HCT116 (cell line): ENCODE data around the gene ST7L. TPM values are rescaled to one million over a fixed set of nuclear protein-coding genes. Genes with fewer than 3 reads are reported as not detected.

Experiments used
- ATAC-seq: fragments of 200-7000 bp; cut with Tn5 transposase; 2 replicates; pipeline ENCODE4 v1.9.1; 2020; ENCODE audit warnings: mild to moderate bottlenecking, moderate library complexity
- BruUV-seq: library from RNA; stranded (reverse); fragments of 400-500 nt; replicated peaks from 2 replicates; lab custom pipeline; 2021; lab: Mats Ljungman, UMichigan
- CTCF ChIA-PET: fragments of 300-600 bp; sonication (Branson Sonifier 250); formaldehyde crosslinking; loops from one replicate; lab custom pipeline; 2021; ENCODE audit warnings: antibody characterized with exemption; lab: Charles Lee
- POLR2A ChIA-PET: fragments of 300-600, 350-600 bp; sonication (Branson Sonifier 250); formaldehyde crosslinking; loops from one replicate; lab custom pipeline; 2021; ENCODE audit warnings: antibody characterized with exemption; lab: Charles Lee
- RAD21 ChIA-PET, 2 experiments: fragments of 300-600 bp; sonication (Branson Sonifier 250); formaldehyde crosslinking; loops; one replicate each; lab custom pipeline; 2023; ENCODE audit warnings: low total read pairs in 2 of 2; ENCODE audit not compliant: uncharacterized antibody in 2 of 2, unreplicated experiment in 2 of 2, low non-redundant PET in 1 of 2; lab: Charles Lee
- DNase-seq: peaks from one replicate; pipeline ENCODE4 v3.0.0-alpha.2; 2010; ENCODE audit warnings: low read depth, low spot score
- H2AFZ ChIP-seq: fragments of 200-600 bp; shearing (Covaris generic), sonication (generic); 2 replicates; pipeline ENCODE4 v1.6.1; 2017; ENCODE audit warnings: low read depth, mixed run types, mixed read lengths, antibody characterized with exemption, low read length; ENCODE audit not compliant: poor library complexity, severe bottlenecking
- H3K27ac ChIP-seq: 2 replicates; pipeline ENCODE4 v1.5.1; 2012; ENCODE audit warnings: low read depth, low read length
- H3K27me3 ChIP-seq: fragments of 200-600 bp; sonication (generic); 2 replicates; pipeline ENCODE4 v1.6.1; 2016; ENCODE audit warnings: mixed run types, low read length, mixed read lengths; ENCODE audit not compliant: insufficient read depth
- H3K36me3 ChIP-seq, 2 experiments: fragments of 200-500 bp in 1 of 2; fragments of 200-600 bp in 1 of 2; sonication (Bioruptor generic) in 1 of 2; sonication (generic) in 1 of 2; 2 replicates each; pipeline versions ENCODE4 v1.5.1 to v1.6.1; 2014 to 2016; ENCODE audit warnings: low read length in 2 of 2, inconsistent platforms in 1 of 2, mixed read lengths in 1 of 2, mixed run types in 1 of 2; ENCODE audit not compliant: insufficient read depth in 2 of 2, control insufficient read depth in 1 of 2
- H3K4me1 ChIP-seq, 2 experiments: fragments of 200-600 bp in 1 of 2; sonication (generic) in 1 of 2; 2 replicates each; pipeline versions ENCODE4 v1.5.1 to v1.6.1; 2012 to 2017; ENCODE audit warnings: low read length in 2 of 2, inconsistent platforms in 1 of 2, mild to moderate bottlenecking in 1 of 2, mixed read lengths in 1 of 2, mixed run types in 1 of 2, moderate library complexity in 1 of 2; ENCODE audit not compliant: insufficient read depth in 2 of 2, control insufficient read depth in 1 of 2
- H3K4me2 ChIP-seq: fragments of 200-600 bp; sonication (generic); 2 replicates; pipeline ENCODE4 v1.6.1; 2017; ENCODE audit warnings: mixed run types, low read length, mixed read lengths
- H3K4me3 ChIP-seq, 2 experiments: fragments of 200-600 bp in 1 of 2; sonication (generic) in 1 of 2; replicated peaks in 1 of 2; 2 replicates each; pipeline ENCODE4 v1.5.1; 2011 to 2016; ENCODE audit warnings: low read length in 2 of 2, control low read depth in 1 of 2, low read depth in 1 of 2, mild to moderate bottlenecking in 1 of 2, mixed read lengths in 1 of 2, mixed run types in 1 of 2
- H3K79me2 ChIP-seq: fragments of 200-600 bp; sonication (generic); 2 replicates; pipeline ENCODE4 v1.6.1; 2017; ENCODE audit warnings: mild to moderate bottlenecking, mixed run types, low read length, moderate library complexity, mixed read lengths; ENCODE audit not compliant: insufficient read depth
- H3K9ac ChIP-seq: fragments of 200-600 bp; sonication (generic); 2 replicates; pipeline ENCODE4 v1.6.1; 2016; ENCODE audit warnings: low read length, mixed read lengths
- H3K9me2 ChIP-seq: fragments of 200-600 bp; sonication (generic), shearing (Covaris generic); 2 replicates; pipeline ENCODE4 v1.6.1; 2017; ENCODE audit warnings: mixed run types, mild to moderate bottlenecking, moderate library complexity; ENCODE audit not compliant: insufficient read depth
- H3K9me3 ChIP-seq, 2 experiments: fragments of 200-500 bp in 1 of 2; fragments of 200-600 bp in 1 of 2; sonication (Bioruptor generic) in 1 of 2; sonication (generic) in 1 of 2; 2 replicates each; pipeline ENCODE4 v1.6.1; 2014 to 2017; ENCODE audit warnings: low read length in 2 of 2, mixed read lengths in 2 of 2, inconsistent platforms in 1 of 2, low read depth in 1 of 2, mild to moderate bottlenecking in 1 of 2, mixed run types in 1 of 2, moderate library complexity in 1 of 2; ENCODE audit not compliant: control insufficient read depth in 1 of 2, insufficient read depth in 1 of 2
- H4K20me1 ChIP-seq: fragments of 200-600 bp; sonication (generic), shearing (Covaris generic); 2 replicates; pipeline ENCODE4 v1.6.1; 2017; ENCODE audit warnings: mixed run types, mild to moderate bottlenecking, moderate library complexity; ENCODE audit not compliant: insufficient read depth
- CBX3 ChIP-seq: IDR thresholded peaks from 2 replicates; pipeline ENCODE4 v1.6.1; 2012; ENCODE audit warnings: low read depth
- ELF1 ChIP-seq: IDR thresholded peaks from 2 replicates; pipeline ENCODE4 v1.6.1; 2012; ENCODE audit warnings: low read depth, borderline replicate concordance
- EZH2 ChIP-seq: fragments of 200-600 bp; sonication (generic); IDR thresholded peaks from 2 replicates; pipeline ENCODE4 v1.6.1; 2017; ENCODE audit warnings: antibody characterized with exemption, mixed run types
- POLR2A ChIP-seq: IDR thresholded peaks from 2 replicates; pipeline ENCODE4 v1.7.0; 2011; ENCODE audit warnings: borderline replicate concordance; ENCODE audit not compliant: insufficient read depth, insufficient read length; ENCODE audit errors: extremely low read depth
- POLR2AphosphoS5 ChIP-seq: IDR thresholded peaks from 2 replicates; pipeline ENCODE4 v1.6.1; 2011; ENCODE audit warnings: mild to moderate bottlenecking, low read depth, low read length, moderate library complexity
- SIN3A ChIP-seq: IDR thresholded peaks from 2 replicates; pipeline ENCODE4 v1.6.1; 2012; ENCODE audit warnings: low read depth
- SRF ChIP-seq: IDR thresholded peaks from 2 replicates; pipeline ENCODE4 v1.6.1; 2012; ENCODE audit warnings: low read depth
- YY1 ChIP-seq: IDR thresholded peaks from 2 replicates; pipeline ENCODE4 v1.6.1; 2011; ENCODE audit warnings: low read length, low read depth, moderate library complexity, mild to moderate bottlenecking; ENCODE audit not compliant: insufficient replicate concordance; ENCODE audit errors: extremely low read depth
- ZFX ChIP-seq: fragments of 450-650 bp; IDR thresholded peaks from 2 replicates; pipeline ENCODE4 v1.6.1; 2017
- intact Hi-C: fragments of 100-400 bp; cut with micrococcal nuclease; formaldehyde crosslinking; loops from 2 replicates; pipeline ENCODE4 v1.10.0; 2022
- total RNA-seq: library from RNA; stranded (reverse); gene quantifications from one replicate; pipeline ENCODE4 v1.2.1, GENCODE V29; 2021; ENCODE audit not compliant: unreplicated experiment
- TF ChIP-seq, protein P1 (sequence below): IDR thresholded peaks from 2 replicates; pipeline ENCODE4 v1.6.1; 2012; ENCODE audit warnings: low read depth

ST7L gene
- total RNA-seq, 1 experiment from 2014 or later, result 19.9 TPM

DNA sequence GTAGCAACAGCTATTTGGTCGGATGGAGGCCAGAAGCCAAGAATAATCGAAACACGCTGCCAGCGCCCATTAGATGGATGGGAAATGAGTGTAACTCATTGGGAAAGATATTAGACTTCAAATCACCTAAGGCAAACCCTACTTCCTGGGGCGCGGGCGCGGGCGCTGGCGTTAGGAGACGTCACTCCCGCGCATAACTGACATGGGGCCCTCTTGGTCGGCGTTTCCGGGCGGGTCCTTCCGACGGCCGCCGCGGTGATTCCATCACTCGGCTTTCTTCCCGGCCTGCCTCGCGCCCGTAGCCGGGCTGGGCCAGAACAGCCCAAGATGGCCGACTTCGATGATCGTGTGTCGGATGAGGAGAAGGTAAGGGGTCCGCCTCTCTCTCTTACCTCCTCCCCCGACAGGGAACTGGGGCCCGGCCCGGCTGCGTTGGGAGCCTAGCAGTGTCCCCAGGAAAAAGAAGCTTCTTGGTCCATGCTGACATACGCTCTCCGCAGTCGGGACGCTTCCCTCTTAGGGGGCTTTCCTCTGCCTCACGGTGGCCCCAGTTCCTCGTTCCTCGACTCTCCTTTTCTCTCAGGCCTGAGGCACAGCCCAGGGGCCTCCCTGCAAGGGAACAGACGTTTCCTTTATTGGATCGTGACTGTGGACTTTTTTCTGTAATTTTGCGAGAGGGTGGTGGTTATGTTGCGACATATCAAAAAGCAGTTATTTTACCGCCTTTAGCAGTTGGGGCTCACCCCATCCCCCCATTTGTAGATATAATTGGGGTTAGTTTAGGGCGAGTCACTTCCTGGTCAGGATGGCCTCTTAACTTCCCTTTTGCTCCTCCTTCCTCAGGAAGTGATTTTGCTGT, 806 bp upstream of the ST7L start, which contains the start of gene CAPZA1:
Gene CAPZA1, plus strand, starts transcription at position 315 of the 859 bp plus-strand sequence. Its CDS starts 13 bp downstream, at position 328.
- POLR2A ChIA-PET, result interaction anchor here (0.7 to 1.8 kb wide), 4 partner anchors 76 to 226 kb away, joined by 3 to 6 read pairs (median 4); no protein-coding TSS in a partner anchor
- no peaks in the 10 kb centered on the region for H3K9me2 ChIP-seq
- peaks cover under 1% of the 10 kb centered on the region; the same call in 1 of the 2 replicates for H4K20me1 ChIP-seq
- CTCF ChIA-PET, result interaction anchor here (1.0 to 1.3 kb wide), 3 partner anchors 88 to 229 kb away, joined by 3 to 8 read pairs (median 3); no protein-coding TSS in a partner anchor
- ATAC-seq, result peak; percentile 92
- TF ChIP-seq YY1 (peak; percentile 98), ZFX (peak; percentile 25; the same call in 1 of the 2 replicates), SRF (peak; percentile 33; the same call in 1 of the 2 replicates), EZH2 (no peak), POLR2AphosphoS5 (peak; percentile 97), SIN3A (peak; percentile 87), CBX3 (0 out of 2 replicates have a peak, but pooled peaks have one; percentile 10), ELF1 (peak; percentile 67), POLR2A (peak; percentile 89)
- TF ChIP-seq, protein P1, sequence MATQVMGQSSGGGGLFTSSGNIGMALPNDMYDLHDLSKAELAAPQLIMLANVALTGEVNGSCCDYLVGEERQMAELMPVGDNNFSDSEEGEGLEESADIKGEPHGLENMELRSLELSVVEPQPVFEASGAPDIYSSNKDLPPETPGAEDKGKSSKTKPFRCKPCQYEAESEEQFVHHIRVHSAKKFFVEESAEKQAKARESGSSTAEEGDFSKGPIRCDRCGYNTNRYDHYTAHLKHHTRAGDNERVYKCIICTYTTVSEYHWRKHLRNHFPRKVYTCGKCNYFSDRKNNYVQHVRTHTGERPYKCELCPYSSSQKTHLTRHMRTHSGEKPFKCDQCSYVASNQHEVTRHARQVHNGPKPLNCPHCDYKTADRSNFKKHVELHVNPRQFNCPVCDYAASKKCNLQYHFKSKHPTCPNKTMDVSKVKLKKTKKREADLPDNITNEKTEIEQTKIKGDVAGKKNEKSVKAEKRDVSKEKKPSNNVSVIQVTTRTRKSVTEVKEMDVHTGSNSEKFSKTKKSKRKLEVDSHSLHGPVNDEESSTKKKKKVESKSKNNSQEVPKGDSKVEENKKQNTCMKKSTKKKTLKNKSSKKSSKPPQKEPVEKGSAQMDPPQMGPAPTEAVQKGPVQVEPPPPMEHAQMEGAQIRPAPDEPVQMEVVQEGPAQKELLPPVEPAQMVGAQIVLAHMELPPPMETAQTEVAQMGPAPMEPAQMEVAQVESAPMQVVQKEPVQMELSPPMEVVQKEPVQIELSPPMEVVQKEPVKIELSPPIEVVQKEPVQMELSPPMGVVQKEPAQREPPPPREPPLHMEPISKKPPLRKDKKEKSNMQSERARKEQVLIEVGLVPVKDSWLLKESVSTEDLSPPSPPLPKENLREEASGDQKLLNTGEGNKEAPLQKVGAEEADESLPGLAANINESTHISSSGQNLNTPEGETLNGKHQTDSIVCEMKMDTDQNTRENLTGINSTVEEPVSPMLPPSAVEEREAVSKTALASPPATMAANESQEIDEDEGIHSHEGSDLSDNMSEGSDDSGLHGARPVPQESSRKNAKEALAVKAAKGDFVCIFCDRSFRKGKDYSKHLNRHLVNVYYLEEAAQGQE, result no peak
- intact Hi-C loops, result loop anchor here (1.0 to 10.0 kb wide), 4 partner anchors 85 to 228 kb away; partner anchors contain the start of gene WNT2B
- peaks cover 9 to 24% of the 10 kb centered on the region in 2 experiments; a peak in 3 of 4 replicates for H3K4me1 ChIP-seq
- H3K27me3 ChIP-seq, result no peaks in the 10 kb centered on the region
- BruUV-seq, result no TSS peak
- peak within 1 kb of the TSS; percentile 48 for H2AFZ ChIP-seq
- H3K9ac ChIP-seq, result peak within 1 kb of the TSS; percentile 100
- peaks cover 90% of the 10 kb centered on the region for H3K79me2 ChIP-seq
- peak within 1 kb of the TSS; percentile 87 for H3K27ac ChIP-seq
- DNase-seq, result peak; percentile 79
- peak within 1 kb of the TSS; percentile 99 for H3K4me2 ChIP-seq
- peak within 1 kb of the TSS; percentile 76 to 93 for H3K4me3 ChIP-seq
- H3K36me3 ChIP-seq, result no peaks in the 10 kb centered on the region; a peak in 2 of 4 replicates
- H3K9me3 ChIP-seq, result no peaks in the 10 kb centered on the region
- RAD21 ChIA-PET, result interaction anchor here in 1 of 2 experiments (0.7 kb wide), 1 partner anchor 234 kb away, joined by 3 read pairs; no protein-coding TSS in a partner anchor
